A673 (cell line): ENCODE results near the gene PDE6G.

ENCODE experiments used
- EZH2 ChIP-seq: fragments of 200-600 bp; sonication (generic); IDR thresholded peaks from 2 replicates; pipeline ENCODE4 v1.6.1; 2017; ENCODE audit warnings: borderline replicate concordance, low read depth, mild to moderate bottlenecking, mixed read lengths, antibody characterized with exemption, low read length; ENCODE audit not compliant: poor library complexity, severe bottlenecking
- TF ChIP-seq, protein P1 (sequence below): fragments of 300-800, 200-600 bp; sonication (generic); conservative IDR thresholded peaks from 2 replicates; pipeline ENCODE4 v1.5.1; 2017; ENCODE audit warnings: low read depth, mild to moderate bottlenecking, antibody characterized with exemption, low read length, moderate library complexity, mixed read lengths

DNA sequence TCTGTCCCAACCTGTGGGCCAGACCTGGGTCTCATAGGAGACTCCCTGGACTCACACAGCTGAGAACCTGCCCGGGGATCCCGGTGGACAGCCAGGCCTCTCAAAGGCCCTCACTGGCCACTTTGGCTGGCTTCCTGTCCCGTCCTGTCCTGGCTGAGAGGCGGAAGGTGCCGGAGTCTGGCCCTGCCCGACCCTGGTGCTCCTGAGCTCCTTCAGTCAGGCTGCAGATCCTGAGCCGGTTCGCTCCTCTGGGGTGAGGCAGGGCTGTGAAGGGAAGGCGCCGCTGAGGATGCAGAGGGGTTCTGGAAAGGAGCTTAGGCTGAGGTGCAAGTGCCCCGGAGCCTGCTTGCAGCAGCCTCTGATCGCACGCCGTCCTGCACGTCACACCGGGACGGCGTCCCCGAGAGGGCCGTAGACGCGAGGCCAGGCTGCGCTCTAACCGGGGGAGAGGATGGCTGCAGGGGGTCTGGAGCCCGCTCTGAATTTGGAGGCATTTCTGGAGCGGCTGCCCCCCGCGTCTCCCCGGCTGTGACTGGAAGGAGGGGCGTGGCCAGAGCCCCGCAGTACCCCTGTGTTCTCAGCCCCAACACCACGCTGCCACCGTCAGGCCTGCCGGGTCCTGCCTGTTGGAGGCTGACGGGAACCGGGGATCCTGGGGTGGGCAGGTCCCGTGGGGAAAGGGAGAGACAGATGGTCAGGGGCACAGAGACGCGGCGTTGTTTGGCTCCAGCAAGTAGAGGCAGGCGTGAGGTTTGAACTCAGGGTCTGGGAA lies 31.6 kb upstream of the PDE6G start:
- TF ChIP-seq, protein P1, sequence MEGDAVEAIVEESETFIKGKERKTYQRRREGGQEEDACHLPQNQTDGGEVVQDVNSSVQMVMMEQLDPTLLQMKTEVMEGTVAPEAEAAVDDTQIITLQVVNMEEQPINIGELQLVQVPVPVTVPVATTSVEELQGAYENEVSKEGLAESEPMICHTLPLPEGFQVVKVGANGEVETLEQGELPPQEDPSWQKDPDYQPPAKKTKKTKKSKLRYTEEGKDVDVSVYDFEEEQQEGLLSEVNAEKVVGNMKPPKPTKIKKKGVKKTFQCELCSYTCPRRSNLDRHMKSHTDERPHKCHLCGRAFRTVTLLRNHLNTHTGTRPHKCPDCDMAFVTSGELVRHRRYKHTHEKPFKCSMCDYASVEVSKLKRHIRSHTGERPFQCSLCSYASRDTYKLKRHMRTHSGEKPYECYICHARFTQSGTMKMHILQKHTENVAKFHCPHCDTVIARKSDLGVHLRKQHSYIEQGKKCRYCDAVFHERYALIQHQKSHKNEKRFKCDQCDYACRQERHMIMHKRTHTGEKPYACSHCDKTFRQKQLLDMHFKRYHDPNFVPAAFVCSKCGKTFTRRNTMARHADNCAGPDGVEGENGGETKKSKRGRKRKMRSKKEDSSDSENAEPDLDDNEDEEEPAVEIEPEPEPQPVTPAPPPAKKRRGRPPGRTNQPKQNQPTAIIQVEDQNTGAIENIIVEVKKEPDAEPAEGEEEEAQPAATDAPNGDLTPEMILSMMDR, result no peak
- TF ChIP-seq EZH2, result no peak
